HepG2 (cell line): ENCODE data around the gene TMEM222. TPM values are rescaled to one million over a fixed set of nuclear protein-coding genes. Genes with fewer than 3 reads are reported as not detected.

Experiments used
- CBFB ChIP-seq: sonication (generic); formaldehyde crosslinking; IDR thresholded peaks from 2 replicates; pipeline ENCODE4 v1.4.0; 2020; ENCODE audit warnings: missing genetic modification reagents
- CENPT ChIP-seq: sonication (generic); formaldehyde crosslinking; IDR thresholded peaks from 2 replicates; pipeline ENCODE4 v1.8.0; 2022; ENCODE audit warnings: low read depth, mild to moderate bottlenecking, moderate library complexity, missing genetic modification reagents
- CHD2 ChIP-seq: IDR thresholded peaks from 2 replicates; pipeline ENCODE4 v1.6.1; 2011; ENCODE audit warnings: low read depth, low read length, improper control_type of control experiment
- HNRNPK ChIP-seq: fragments of 200-400 bp; formaldehyde crosslinking; IDR thresholded peaks from 2 replicates; pipeline ENCODE4 v1.6.1; 2018; ENCODE audit warnings: low read length, low read depth, moderate library complexity, mild to moderate bottlenecking; ENCODE audit not compliant: poor library complexity, severe bottlenecking
- KDM5B ChIP-seq: sonication (generic); formaldehyde crosslinking; IDR thresholded peaks from 2 replicates; pipeline ENCODE4 v1.4.0; 2020; ENCODE audit warnings: missing genetic modification reagents, mild to moderate bottlenecking, borderline replicate concordance
- KDM6A ChIP-seq: IDR thresholded peaks from 2 replicates; pipeline ENCODE4 v1.6.1; 2016; ENCODE audit warnings: low read depth
- POLR2A ChIP-seq, 2 experiments: IDR thresholded peaks; 2 replicates each; pipeline ENCODE4 v1.6.1; 2011; ENCODE audit warnings: low read depth in 2 of 2, low read length in 2 of 2, mild to moderate bottlenecking in 1 of 2, moderate library complexity in 1 of 2; ENCODE audit not compliant: insufficient read depth in 1 of 2
- PRMT3 ChIP-seq: sonication (generic); formaldehyde crosslinking; IDR thresholded peaks from 2 replicates; pipeline ENCODE4 v1.8.1; 2022; ENCODE audit warnings: low read depth, mild to moderate bottlenecking, moderate library complexity, missing genetic modification reagents, borderline replicate concordance
- SIN3B ChIP-seq: fragments of 150-350 bp; IDR thresholded peaks from 2 replicates; pipeline ENCODE4 v1.6.1; 2014; ENCODE audit warnings: low read length
- TAF1 ChIP-seq: sonication (generic); formaldehyde crosslinking; IDR thresholded peaks from 2 replicates; pipeline ENCODE4 v1.4.0; 2020; ENCODE audit warnings: missing genetic modification reagents
- ZFP37 ChIP-seq: sonication (generic); formaldehyde crosslinking; IDR thresholded peaks from 2 replicates; pipeline ENCODE4 v1.4.0; 2020; ENCODE audit warnings: missing genetic modification reagents, borderline replicate concordance
- ZNF12 ChIP-seq: sonication (generic); formaldehyde crosslinking; IDR thresholded peaks from 2 replicates; pipeline ENCODE4 v1.5.0; 2020; ENCODE audit warnings: missing genetic modification reagents
- ZNF292 ChIP-seq: sonication (generic); formaldehyde crosslinking; IDR thresholded peaks from 2 replicates; pipeline ENCODE4 v1.8.1; 2022; ENCODE audit warnings: mild to moderate bottlenecking, low read depth, missing genetic modification reagents, borderline replicate concordance
- ZNF331 ChIP-seq: sonication (generic); formaldehyde crosslinking; IDR thresholded peaks from 2 replicates; pipeline ENCODE4 v1.4.0; 2020; ENCODE audit warnings: missing genetic modification reagents
- ZNF567 ChIP-seq: sonication (generic); formaldehyde crosslinking; IDR thresholded peaks from 2 replicates; pipeline ENCODE4 v1.8.1; 2023; ENCODE audit warnings: mild to moderate bottlenecking, missing genetic modification reagents, borderline replicate concordance
- polyA plus RNA-seq, 8 experiments: library from polyadenylated mRNA; depleted of rRNA in 3 of 8; stranded (reverse) in 7 of 8; unstranded in 1 of 8; fragments of >200 nt; fragmentation: Illumina TruSeq in 4 of 8; extraction: Trizol in 4 of 8; gene quantifications; 2 replicates each; pipeline versions ENCODE4 v1.2.1 to v1.2.3, GENCODE V29; 2011 to 2016; ENCODE audit warnings: low read depth in 4 of 8, missing spikeins in 1 of 8, mixed read lengths in 1 of 8; ENCODE audit not compliant: insufficient read depth in 1 of 8
- total RNA-seq, 5 experiments: library from RNA; depleted of rRNA; stranded (reverse); fragments of >200 nt; fragmentation: Illumina TruSeq; extraction: Trizol; gene quantifications; 2 replicates each; pipeline ENCODE4 v1.2.3, GENCODE V29; 2016; ENCODE audit warnings: low read depth in 1 of 5
- TF ChIP-seq, protein P1 (sequence below): sonication (generic); formaldehyde crosslinking; IDR thresholded peaks from 2 replicates; pipeline ENCODE4; 2020; ENCODE audit warnings: missing genetic modification reagents, mild to moderate bottlenecking, borderline replicate concordance
- TF ChIP-seq, protein P2 (sequence below): sonication (generic); IDR thresholded peaks from 2 replicates; pipeline ENCODE4 v1.6.1; 2016; ENCODE audit warnings: low read depth, borderline replicate concordance
- TF ChIP-seq, protein P3 (sequence below): sonication (generic); formaldehyde crosslinking; IDR thresholded peaks from 2 replicates; pipeline ENCODE4 v1.4.0; 2020; ENCODE audit warnings: missing genetic modification reagents, borderline replicate concordance
- TF ChIP-seq, protein P4 (sequence below): sonication (generic); formaldehyde crosslinking; IDR thresholded peaks from 2 replicates; pipeline ENCODE4 v1.9.0; 2022; ENCODE audit warnings: missing genetic modification reagents, mild to moderate bottlenecking, borderline replicate concordance

Gene TMEM222
- total and polyA plus RNA-seq, 2 of the 13 experiments (the other 11 are each of a cell fraction or from before 2014, with no cell fraction given): 22.7 to 29.6 TPM

DNA sequence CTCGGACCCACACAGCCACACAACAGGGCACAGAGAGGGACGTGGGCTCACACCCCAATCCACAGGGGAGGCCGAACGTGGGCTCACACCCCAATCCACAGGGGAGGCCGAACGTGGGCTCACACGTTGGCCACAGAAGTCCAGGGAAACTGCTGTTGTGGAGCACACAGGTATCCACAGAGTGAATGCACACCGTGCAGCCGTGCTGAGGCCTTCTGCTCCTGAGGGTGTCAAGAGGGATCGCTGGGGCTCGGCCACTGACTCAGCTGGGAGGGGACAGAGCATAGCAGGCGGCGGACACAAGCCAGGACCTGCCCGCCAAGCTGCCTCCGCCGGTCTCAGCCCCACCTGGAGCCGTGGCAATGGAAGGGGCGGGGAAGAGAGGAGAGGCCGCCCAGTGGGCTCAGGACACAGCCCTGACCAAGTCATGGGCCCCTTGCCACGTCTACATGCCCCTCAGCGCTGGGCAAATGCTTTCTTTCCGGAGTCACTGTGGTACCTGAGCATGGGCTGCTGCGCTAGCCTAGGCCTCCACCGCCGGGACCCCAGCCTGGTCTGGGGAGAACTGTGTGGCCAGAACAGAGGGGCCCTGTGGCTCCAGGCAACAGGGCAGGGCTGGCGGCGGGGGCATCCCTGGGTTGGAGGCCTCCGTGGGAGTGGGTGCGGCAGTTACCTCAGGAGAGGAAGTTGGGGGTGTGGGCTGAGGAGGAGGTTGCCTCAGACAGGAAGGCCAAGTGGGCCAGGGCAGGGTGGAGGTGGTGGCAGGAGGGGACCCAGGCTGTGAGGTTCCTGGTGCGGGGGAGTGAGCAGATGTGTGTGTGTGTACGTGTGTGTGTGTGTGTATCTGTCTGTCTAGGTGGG, 21.0 kb downstream of the TMEM222 start (continued):
- TF ChIP-seq CBFB (CRISPR knock-in tag) (0 out of 2 replicates have a peak, but pooled peaks have one; percentile 15), ZNF567 (CRISPR knock-in tag) (no peak), ZNF12 (CRISPR knock-in tag) (no peak), TAF1 (CRISPR knock-in tag) (peak; percentile 71), ZNF292 (peak; percentile 61), ZFP37 (CRISPR knock-in tag) (no peak), PRMT3 (no peak), POLR2A (IDR thresholded peaks at IDR 0.05; ENCODE audit: insufficient read depth in 1 of 2, low read depth in 2 of 2, low read length in 2 of 2) (peak in 1 of 2 experiments; percentile 51; a peak in 2 of 4 replicates), CHD2 (no peak), KDM5B (no peak; the same call in 1 of the 2 replicates), HNRNPK (no peak), ZNF331 (CRISPR knock-in tag) (no peak), KDM6A (CRISPR knock-in tag) (no peak), CENPT (CRISPR knock-in tag) (0 out of 2 replicates have a peak, but pooled peaks have one; percentile 33), SIN3B (no peak)
- TF ChIP-seq, protein P1, sequence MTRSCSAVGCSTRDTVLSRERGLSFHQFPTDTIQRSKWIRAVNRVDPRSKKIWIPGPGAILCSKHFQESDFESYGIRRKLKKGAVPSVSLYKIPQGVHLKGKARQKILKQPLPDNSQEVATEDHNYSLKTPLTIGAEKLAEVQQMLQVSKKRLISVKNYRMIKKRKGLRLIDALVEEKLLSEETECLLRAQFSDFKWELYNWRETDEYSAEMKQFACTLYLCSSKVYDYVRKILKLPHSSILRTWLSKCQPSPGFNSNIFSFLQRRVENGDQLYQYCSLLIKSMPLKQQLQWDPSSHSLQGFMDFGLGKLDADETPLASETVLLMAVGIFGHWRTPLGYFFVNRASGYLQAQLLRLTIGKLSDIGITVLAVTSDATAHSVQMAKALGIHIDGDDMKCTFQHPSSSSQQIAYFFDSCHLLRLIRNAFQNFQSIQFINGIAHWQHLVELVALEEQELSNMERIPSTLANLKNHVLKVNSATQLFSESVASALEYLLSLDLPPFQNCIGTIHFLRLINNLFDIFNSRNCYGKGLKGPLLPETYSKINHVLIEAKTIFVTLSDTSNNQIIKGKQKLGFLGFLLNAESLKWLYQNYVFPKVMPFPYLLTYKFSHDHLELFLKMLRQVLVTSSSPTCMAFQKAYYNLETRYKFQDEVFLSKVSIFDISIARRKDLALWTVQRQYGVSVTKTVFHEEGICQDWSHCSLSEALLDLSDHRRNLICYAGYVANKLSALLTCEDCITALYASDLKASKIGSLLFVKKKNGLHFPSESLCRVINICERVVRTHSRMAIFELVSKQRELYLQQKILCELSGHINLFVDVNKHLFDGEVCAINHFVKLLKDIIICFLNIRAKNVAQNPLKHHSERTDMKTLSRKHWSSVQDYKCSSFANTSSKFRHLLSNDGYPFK (CRISPR knock-in tag): no peak; the same call in 1 of the 2 replicates
- TF ChIP-seq, protein P2, sequence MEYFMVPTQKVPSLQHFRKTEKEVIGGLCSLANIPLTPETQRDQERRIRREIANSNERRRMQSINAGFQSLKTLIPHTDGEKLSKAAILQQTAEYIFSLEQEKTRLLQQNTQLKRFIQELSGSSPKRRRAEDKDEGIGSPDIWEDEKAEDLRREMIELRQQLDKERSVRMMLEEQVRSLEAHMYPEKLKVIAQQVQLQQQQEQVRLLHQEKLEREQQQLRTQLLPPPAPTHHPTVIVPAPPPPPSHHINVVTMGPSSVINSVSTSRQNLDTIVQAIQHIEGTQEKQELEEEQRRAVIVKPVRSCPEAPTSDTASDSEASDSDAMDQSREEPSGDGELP: peak; percentile 67; the same call in 1 of the 2 replicates
- TF ChIP-seq, protein P3, sequence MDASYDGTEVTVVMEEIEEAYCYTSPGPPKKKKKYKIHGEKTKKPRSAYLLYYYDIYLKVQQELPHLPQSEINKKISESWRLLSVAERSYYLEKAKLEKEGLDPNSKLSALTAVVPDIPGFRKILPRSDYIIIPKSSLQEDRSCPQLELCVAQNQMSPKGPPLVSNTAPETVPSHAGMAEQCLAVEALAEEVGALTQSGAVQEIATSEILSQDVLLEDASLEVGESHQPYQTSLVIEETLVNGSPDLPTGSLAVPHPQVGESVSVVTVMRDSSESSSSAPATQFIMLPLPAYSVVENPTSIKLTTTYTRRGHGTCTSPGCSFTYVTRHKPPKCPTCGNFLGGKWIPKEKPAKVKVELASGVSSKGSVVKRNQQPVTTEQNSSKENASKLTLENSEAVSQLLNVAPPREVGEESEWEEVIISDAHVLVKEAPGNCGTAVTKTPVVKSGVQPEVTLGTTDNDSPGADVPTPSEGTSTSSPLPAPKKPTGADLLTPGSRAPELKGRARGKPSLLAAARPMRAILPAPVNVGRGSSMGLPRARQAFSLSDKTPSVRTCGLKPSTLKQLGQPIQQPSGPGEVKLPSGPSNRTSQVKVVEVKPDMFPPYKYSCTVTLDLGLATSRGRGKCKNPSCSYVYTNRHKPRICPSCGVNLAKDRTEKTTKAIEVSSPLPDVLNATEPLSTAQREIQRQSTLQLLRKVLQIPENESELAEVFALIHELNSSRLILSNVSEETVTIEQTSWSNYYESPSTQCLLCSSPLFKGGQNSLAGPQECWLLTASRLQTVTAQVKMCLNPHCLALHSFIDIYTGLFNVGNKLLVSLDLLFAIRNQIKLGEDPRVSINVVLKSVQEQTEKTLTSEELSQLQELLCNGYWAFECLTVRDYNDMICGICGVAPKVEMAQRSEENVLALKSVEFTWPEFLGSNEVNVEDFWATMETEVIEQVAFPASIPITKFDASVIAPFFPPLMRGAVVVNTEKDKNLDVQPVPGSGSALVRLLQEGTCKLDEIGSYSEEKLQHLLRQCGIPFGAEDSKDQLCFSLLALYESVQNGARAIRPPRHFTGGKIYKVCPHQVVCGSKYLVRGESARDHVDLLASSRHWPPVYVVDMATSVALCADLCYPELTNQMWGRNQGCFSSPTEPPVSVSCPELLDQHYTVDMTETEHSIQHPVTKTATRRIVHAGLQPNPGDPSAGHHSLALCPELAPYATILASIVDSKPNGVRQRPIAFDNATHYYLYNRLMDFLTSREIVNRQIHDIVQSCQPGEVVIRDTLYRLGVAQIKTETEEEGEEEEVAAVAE (CRISPR knock-in tag): peak; percentile 74; the same call in 1 of the 2 replicates
- TF ChIP-seq, protein P4, sequence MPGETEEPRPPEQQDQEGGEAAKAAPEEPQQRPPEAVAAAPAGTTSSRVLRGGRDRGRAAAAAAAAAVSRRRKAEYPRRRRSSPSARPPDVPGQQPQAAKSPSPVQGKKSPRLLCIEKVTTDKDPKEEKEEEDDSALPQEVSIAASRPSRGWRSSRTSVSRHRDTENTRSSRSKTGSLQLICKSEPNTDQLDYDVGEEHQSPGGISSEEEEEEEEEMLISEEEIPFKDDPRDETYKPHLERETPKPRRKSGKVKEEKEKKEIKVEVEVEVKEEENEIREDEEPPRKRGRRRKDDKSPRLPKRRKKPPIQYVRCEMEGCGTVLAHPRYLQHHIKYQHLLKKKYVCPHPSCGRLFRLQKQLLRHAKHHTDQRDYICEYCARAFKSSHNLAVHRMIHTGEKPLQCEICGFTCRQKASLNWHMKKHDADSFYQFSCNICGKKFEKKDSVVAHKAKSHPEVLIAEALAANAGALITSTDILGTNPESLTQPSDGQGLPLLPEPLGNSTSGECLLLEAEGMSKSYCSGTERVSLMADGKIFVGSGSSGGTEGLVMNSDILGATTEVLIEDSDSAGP (CRISPR knock-in tag): peak; percentile 51; the same call in 1 of the 2 replicates
